Measurements from ENCODE around the gene GRK7. TPM values are rescaled to one million over a fixed set of nuclear protein-coding genes. Genes with fewer than 3 reads are reported as not detected.

The GRK7 gene
- total RNA-seq, 1 experiment from 2014 or later = not detected

DNA sequence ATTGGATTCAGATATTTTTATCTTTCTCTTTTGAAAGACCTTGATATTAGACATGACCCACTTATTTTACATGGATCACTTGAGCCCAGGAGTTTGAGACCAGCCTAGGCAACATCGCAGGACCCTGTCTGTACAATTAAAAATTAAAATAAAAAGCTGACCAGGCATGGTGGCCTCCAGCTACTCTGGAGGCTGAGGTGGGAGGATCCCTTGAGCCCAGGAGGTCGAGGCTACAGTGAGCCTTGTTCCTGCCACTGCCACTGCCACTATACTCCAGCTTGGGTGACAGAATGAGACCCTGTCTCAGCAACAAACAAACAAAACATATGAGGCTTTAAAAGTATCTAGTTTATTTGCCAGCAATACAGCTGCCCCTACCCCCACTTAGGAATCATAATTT is 23.5 kb upstream of the GRK7 start:
- no TSS peak for BruUV-seq (replicated peaks)
- no peaks in the 10 kb centered on the region for H3K27me3 Mint-ChIP-seq (ENCODE audit: unreplicated experiment)

DNA sequence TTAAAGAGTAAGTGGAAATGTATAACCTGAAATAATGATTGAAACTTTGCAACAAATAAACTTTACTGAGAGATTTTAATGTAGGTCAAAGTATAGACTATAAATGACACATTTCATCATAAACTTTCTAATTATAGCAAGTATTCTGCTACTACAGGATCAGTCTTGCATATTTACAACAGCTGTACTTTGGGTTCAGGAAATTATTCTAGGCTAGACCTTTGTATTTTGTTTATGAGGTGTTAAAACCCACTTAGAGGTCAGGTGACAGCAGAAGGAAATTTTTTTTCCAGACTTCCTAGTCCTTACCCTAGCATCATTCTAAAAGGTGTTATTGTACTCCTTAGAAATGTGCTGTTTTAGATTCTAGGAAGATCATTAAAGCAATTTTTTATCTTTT is 22.9 kb upstream of the GRK7 start:
- Mint-ChIP-seq H3K4me3 (ENCODE audit: low read depth, unreplicated experiment) (peak overlapping the region; percentile 95), H3K27me3 (ENCODE audit: unreplicated experiment) (no peaks in the 10 kb centered on the region), H3K27ac (ENCODE audit: unreplicated experiment) (no peak overlapping the region), H3K36me3 (ENCODE audit: insufficient read depth, unreplicated experiment) (peaks cover 45% of the 10 kb centered on the region), H3K4me1 (ENCODE audit: low read depth, unreplicated experiment) (peaks cover 30% of the 10 kb centered on the region), H3K9me3 (ENCODE audit: low read depth, unreplicated experiment) (no peaks in the 10 kb centered on the region)
- TF ChIP-seq, protein P1, sequence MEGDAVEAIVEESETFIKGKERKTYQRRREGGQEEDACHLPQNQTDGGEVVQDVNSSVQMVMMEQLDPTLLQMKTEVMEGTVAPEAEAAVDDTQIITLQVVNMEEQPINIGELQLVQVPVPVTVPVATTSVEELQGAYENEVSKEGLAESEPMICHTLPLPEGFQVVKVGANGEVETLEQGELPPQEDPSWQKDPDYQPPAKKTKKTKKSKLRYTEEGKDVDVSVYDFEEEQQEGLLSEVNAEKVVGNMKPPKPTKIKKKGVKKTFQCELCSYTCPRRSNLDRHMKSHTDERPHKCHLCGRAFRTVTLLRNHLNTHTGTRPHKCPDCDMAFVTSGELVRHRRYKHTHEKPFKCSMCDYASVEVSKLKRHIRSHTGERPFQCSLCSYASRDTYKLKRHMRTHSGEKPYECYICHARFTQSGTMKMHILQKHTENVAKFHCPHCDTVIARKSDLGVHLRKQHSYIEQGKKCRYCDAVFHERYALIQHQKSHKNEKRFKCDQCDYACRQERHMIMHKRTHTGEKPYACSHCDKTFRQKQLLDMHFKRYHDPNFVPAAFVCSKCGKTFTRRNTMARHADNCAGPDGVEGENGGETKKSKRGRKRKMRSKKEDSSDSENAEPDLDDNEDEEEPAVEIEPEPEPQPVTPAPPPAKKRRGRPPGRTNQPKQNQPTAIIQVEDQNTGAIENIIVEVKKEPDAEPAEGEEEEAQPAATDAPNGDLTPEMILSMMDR (IDR thresholded peaks at IDR 0.05; ENCODE audit: unreplicated experiment) = no peak
- no TSS peak for BruUV-seq (replicated peaks)
- CTCF ChIA-PET = interaction anchor here (0.6 to 0.7 kb wide), 3 partner anchors 38 to 370 kb away, joined by 3 to 5 read pairs (median 3); no protein-coding TSS in a partner anchor
- no peak for DNase-seq
- intact Hi-C loops (cut with micrococcal nuclease; ENCODE audit: unreplicated experiment) = loop anchor here (10.0 kb wide), 1 partner anchor 534 kb away; no protein-coding TSS in a partner anchor

More for the DNA sequence above, 23.5 kb upstream of the GRK7 start:
- Mint-ChIP-seq H3K4me3 (ENCODE audit: low read depth, unreplicated experiment) (peak overlapping the region; percentile 95), H3K9me3 (ENCODE audit: low read depth, unreplicated experiment) (no peaks in the 10 kb centered on the region), H3K27ac (ENCODE audit: unreplicated experiment) (peak overlapping the region; percentile 93), H3K36me3 (ENCODE audit: insufficient read depth, unreplicated experiment) (peaks cover 40% of the 10 kb centered on the region), H3K4me1 (ENCODE audit: low read depth, unreplicated experiment) (peaks cover 30% of the 10 kb centered on the region)
- CTCF ChIA-PET = interaction anchor here (0.6 kb wide), 2 partner anchors 38 to 370 kb away, joined by 3 to 5 read pairs; no protein-coding TSS in a partner anchor
- no peak for DNase-seq
- TF ChIP-seq, protein P1 (IDR thresholded peaks at IDR 0.05; ENCODE audit: unreplicated experiment) = no peak
- intact Hi-C loops (cut with micrococcal nuclease; ENCODE audit: unreplicated experiment) = loop anchor here (1.0 to 10.0 kb wide), 5 partner anchors 92 to 535 kb away; no protein-coding TSS in a partner anchor

DNA sequence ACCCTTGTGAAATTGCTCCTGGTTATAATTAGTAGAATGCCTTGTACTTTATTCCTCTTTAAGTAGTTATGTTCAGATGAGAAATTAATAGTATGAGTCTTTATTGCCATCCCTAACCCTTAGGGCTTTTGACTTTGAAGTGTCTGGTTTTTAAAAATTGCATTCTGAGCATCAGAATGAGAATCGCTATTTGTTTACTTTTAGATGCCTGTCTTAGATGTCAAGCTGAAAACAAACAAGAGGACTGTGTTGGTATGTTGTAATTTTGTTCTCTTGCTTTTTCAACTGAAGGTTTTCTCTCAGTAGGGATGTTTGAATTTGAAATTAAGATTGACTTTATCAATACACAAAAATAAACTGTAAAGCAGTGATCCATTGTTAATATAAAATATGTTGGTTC is 19.9 kb upstream of the GRK7 start:
- Mint-ChIP-seq H3K27me3 (ENCODE audit: unreplicated experiment) (no peaks in the 10 kb centered on the region), H3K9me3 (ENCODE audit: low read depth, unreplicated experiment) (no peaks in the 10 kb centered on the region), H3K36me3 (ENCODE audit: insufficient read depth, unreplicated experiment) (peaks cover 52% of the 10 kb centered on the region), H3K27ac (ENCODE audit: unreplicated experiment) (no peak overlapping the region), H3K4me3 (ENCODE audit: low read depth, unreplicated experiment) (no peak overlapping the region), H3K4me1 (ENCODE audit: low read depth, unreplicated experiment) (peaks cover 30% of the 10 kb centered on the region)
- TF ChIP-seq, protein P1 (IDR thresholded peaks at IDR 0.05; ENCODE audit: unreplicated experiment) = no peak
- no peak for DNase-seq
- no TSS peak for BruUV-seq (replicated peaks)
- intact Hi-C loops (cut with micrococcal nuclease; ENCODE audit: unreplicated experiment) = loop anchor here (10.0 kb wide), 1 partner anchor 531 kb away; no protein-coding TSS in a partner anchor
- CTCF ChIA-PET = interaction anchor here (0.5 kb wide), 1 partner anchor 735 kb away, joined by 5 read pairs; no protein-coding TSS in a partner anchor

DNA sequence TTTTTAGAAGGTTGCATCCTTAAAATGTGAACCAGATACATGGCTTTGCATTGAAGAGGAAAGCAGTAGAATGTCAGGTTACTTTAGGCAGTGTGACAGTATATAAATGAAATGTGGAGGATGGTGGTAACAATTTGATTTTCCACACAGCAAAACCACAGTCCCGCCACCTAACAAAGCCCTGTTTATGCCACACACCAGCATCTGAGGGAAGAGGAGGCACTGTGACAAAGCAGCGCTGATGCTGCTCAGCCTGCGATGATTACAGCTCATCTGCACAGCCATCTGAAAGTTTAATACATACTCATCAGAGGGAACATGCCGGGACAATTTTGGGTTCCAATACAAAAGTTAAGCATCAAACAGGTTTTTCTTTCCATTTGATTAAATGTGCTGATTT is 16.2 kb upstream of the GRK7 start:
- TF ChIP-seq, protein P1 (IDR thresholded peaks at IDR 0.05; ENCODE audit: unreplicated experiment) = no peak
- CTCF ChIA-PET = interaction anchor here (0.6 kb wide), 1 partner anchor 53 kb away, joined by 3 read pairs; no protein-coding TSS in a partner anchor
- Mint-ChIP-seq H3K4me1 (ENCODE audit: low read depth, unreplicated experiment) (peaks cover 14% of the 10 kb centered on the region), H3K36me3 (ENCODE audit: insufficient read depth, unreplicated experiment) (peaks cover 36% of the 10 kb centered on the region), H3K4me3 (ENCODE audit: low read depth, unreplicated experiment) (no peak overlapping the region), H3K27ac (ENCODE audit: unreplicated experiment) (no peak overlapping the region), H3K9me3 (ENCODE audit: low read depth, unreplicated experiment) (no peaks in the 10 kb centered on the region), H3K27me3 (ENCODE audit: unreplicated experiment) (no peaks in the 10 kb centered on the region)
- no TSS peak for BruUV-seq (replicated peaks)
- DNase-seq = no peak
- intact Hi-C loops (cut with micrococcal nuclease; ENCODE audit: unreplicated experiment) = loop anchor here (10.0 kb wide), 1 partner anchor 528 kb away; no protein-coding TSS in a partner anchor

Measured in Calu3 (cell line).